Suprapubic skin (tissue), 4 donors: ENCODE results near the gene SLC66A2. TPM values are rescaled to one million over a fixed set of nuclear protein-coding genes. Genes with fewer than 3 reads are reported as not detected.

Experiments used
- DNase-seq, 2 donors: peaks; one replicate each; pipeline ENCODE4 v3.0.0-alpha.2; 2019; ENCODE audit warnings: low spot score in 2 of 2
- H3K27ac ChIP-seq: fragments of 200-600 bp; sonication (generic); one replicate; pipeline ENCODE4 v1.5.1; 2019
- H3K27me3 ChIP-seq: fragments of 200-600 bp; sonication (generic); one replicate; pipeline ENCODE4 v1.5.1; 2019
- H3K36me3 ChIP-seq: fragments of 200-600 bp; sonication (generic); one replicate; pipeline ENCODE4 v1.5.1; 2019
- H3K4me1 ChIP-seq: fragments of 200-600 bp; sonication (generic); one replicate; pipeline ENCODE4 v1.5.1; 2019
- H3K4me3 ChIP-seq: fragments of 200-600 bp; sonication (generic); one replicate; pipeline ENCODE4 v1.5.1; 2019; ENCODE audit warnings: mild to moderate bottlenecking
- H3K9me3 ChIP-seq: fragments of 200-600 bp; sonication (generic); one replicate; pipeline ENCODE4 v1.5.1; 2019
- EP300 ChIP-seq: sonication (generic); formaldehyde crosslinking; IDR thresholded peaks from one replicate; pipeline ENCODE4 v1.6.1; 2017; ENCODE audit warnings: antibody characterized with exemption
- POLR2A ChIP-seq, 2 donors: fragments of 450-650 bp; IDR thresholded peaks; one replicate each; pipeline ENCODE4 v1.6.1; 2017; ENCODE audit warnings: antibody characterized with exemption in 2 of 2, mild to moderate bottlenecking in 2 of 2, moderate library complexity in 2 of 2
- POLR2AphosphoS5 ChIP-seq, 3 donors: sonication (generic); formaldehyde crosslinking; IDR thresholded peaks; one replicate each; pipeline ENCODE4 v1.6.1; 2017; ENCODE audit warnings: antibody characterized with exemption in 3 of 3
- WGBS: methylation state at CpG from one replicate; pipeline ENCODE4 v1.1.5; 2018; 5-methylcytosine and 5-hydroxymethylcytosine counted together
- total RNA-seq, 4 donors: library from RNA; depleted of rRNA; stranded (reverse); fragments of >200 nt; gene quantifications; one replicate each; pipeline ENCODE4 v1.1.0, GENCODE V29; 2016
- TF ChIP-seq, protein P1 (sequence below), 2 donors: fragments of 200-600 bp in 1 of 2; fragments of 450-650 bp in 1 of 2; sonication (generic) in 1 of 2; IDR thresholded peaks; one replicate each; pipeline ENCODE4 v1.5.1; 2016 to 2019; ENCODE audit warnings: antibody characterized with exemption in 2 of 2, mild to moderate bottlenecking in 1 of 2, moderate library complexity in 1 of 2

The SLC66A2 gene
- total RNA-seq, 4 donors from 2014 or later, result 53.4 to 84.7 (median 79.3) TPM

DNA sequence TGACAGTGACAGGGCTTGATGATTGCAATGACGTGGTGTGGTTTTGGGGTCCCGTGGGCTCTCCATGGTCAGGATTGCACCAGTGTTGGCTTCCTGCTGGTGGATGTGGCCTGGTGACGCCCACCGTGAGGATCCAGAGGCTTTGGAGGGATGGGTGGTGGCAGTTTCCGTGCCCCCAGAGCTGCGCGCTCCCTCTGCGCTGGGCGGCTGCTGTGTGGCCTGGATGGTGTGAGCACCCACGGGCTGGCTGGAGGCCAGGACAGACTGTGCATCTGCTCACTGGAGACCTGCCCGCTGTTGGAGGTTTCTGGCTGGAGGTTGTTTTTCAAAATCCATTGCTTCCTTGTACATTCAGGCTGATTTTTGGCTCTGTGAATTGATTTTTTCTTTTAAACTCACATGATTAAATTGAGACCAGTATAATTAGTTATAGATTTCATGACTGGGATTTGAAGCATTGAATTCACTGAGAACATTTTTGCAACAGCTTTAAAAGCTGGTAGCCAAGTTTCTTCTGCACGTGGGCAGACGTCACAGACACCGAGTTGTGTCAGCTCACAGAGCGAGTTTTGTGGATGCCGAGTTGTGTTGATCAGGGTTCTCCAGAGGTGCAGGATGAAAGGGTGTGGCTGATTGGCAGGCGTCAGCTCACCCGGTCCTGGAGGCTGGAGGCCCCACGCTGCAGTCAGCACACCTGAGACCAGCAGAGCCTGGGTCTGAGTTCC is 81.0 kb downstream of the SLC66A2 start:
- H3K36me3 ChIP-seq, result no peaks in the 10 kb centered on the region
- 68% methylated on average over 18 of the region's 19 CpGs for WGBS
- no peak overlapping the region for H3K4me3 ChIP-seq
- no peak overlapping the region for H3K27ac ChIP-seq
- TF ChIP-seq POLR2AphosphoS5 (IDR thresholded peaks at IDR 0.05) (no peak), EP300 (no peak), POLR2A (IDR thresholded peaks at IDR 0.05) (no peak)
- TF ChIP-seq, protein P1, sequence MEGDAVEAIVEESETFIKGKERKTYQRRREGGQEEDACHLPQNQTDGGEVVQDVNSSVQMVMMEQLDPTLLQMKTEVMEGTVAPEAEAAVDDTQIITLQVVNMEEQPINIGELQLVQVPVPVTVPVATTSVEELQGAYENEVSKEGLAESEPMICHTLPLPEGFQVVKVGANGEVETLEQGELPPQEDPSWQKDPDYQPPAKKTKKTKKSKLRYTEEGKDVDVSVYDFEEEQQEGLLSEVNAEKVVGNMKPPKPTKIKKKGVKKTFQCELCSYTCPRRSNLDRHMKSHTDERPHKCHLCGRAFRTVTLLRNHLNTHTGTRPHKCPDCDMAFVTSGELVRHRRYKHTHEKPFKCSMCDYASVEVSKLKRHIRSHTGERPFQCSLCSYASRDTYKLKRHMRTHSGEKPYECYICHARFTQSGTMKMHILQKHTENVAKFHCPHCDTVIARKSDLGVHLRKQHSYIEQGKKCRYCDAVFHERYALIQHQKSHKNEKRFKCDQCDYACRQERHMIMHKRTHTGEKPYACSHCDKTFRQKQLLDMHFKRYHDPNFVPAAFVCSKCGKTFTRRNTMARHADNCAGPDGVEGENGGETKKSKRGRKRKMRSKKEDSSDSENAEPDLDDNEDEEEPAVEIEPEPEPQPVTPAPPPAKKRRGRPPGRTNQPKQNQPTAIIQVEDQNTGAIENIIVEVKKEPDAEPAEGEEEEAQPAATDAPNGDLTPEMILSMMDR (IDR thresholded peaks at IDR 0.05), result no peak
- H3K4me1 ChIP-seq, result no peaks in the 10 kb centered on the region
- H3K27me3 ChIP-seq, result peaks cover 40% of the 10 kb centered on the region
- H3K9me3 ChIP-seq, result no peaks in the 10 kb centered on the region
- peak in 1 of 2 donors; percentile 47 for DNase-seq

- Histone ChIP-seq H3K4me1 (no peaks in the 10 kb centered on the region), H3K4me3 (no peak overlapping the region), H3K27me3 (peaks cover 36% of the 10 kb centered on the region), H3K9me3 (no peaks in the 10 kb centered on the region), H3K27ac (no peak overlapping the region), H3K36me3 (no peaks in the 10 kb centered on the region)
- peak; percentile 43 to 53 for DNase-seq
- 93% methylated on average over 28 of the region's 32 CpGs for WGBS
- TF ChIP-seq POLR2AphosphoS5 (IDR thresholded peaks at IDR 0.05) (no peak), EP300 (no peak), POLR2A (IDR thresholded peaks at IDR 0.05) (no peak)
- TF ChIP-seq, protein P1 (IDR thresholded peaks at IDR 0.05), result no peak
These were observed 81.7 kb downstream of the SLC66A2 start for GRCh38 chr18:79869591-79870300.

- Histone ChIP-seq H3K4me3 (no peak overlapping the region), H3K36me3 (no peaks in the 10 kb centered on the region), H3K4me1 (no peaks in the 10 kb centered on the region), H3K27me3 (peaks cover 34% of the 10 kb centered on the region), H3K27ac (no peak overlapping the region), H3K9me3 (no peaks in the 10 kb centered on the region)
- peak; percentile 38 to 69 for DNase-seq
- WGBS, result 88% methylated on average over 21 of the region's 32 CpGs
- TF ChIP-seq POLR2AphosphoS5 (IDR thresholded peaks at IDR 0.05) (no peak), POLR2A (IDR thresholded peaks at IDR 0.05) (no peak), EP300 (no peak)
- TF ChIP-seq, protein P1 (IDR thresholded peaks at IDR 0.05), result no peak
These were observed 82.5 kb downstream of the SLC66A2 start for GRCh38 chr18:79868811-79869541.

DNA sequence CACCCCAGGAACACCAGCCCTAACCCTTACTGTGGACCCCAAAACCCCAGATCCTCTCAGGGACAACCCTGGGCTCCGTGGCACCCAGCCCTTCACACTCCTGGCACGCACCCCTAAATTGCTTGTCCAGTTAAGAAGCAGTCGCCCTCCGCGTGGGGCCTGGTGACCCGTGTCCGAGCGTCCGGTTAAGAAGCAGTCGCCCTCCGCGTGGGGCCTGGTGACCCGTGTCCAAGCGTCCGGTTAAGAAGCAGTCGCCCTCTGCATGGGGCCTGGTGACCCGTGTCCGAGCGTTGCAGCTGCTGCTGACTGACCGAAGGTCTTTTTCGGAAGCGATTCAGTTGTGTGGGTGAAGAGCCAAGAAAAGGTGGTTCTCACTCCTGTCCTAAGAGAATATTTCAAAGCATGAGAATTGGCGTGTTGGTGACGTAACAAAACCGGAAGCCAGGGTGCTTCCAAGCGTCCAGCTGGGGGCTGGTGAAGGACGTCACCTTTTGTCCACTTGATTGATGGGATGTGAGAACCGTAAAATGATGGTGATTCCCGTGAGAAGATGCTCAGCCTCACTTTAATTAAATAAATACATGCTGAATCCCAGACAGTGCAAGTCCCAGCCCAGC is 83.2 kb downstream of the SLC66A2 start:
- Histone ChIP-seq H3K4me3 (no peak overlapping the region), H3K27me3 (peaks cover 33% of the 10 kb centered on the region), H3K9me3 (no peaks in the 10 kb centered on the region), H3K27ac (no peak overlapping the region), H3K4me1 (no peaks in the 10 kb centered on the region), H3K36me3 (no peaks in the 10 kb centered on the region)
- TF ChIP-seq EP300, result no peak
- TF ChIP-seq POLR2AphosphoS5 (IDR thresholded peaks at IDR 0.05), result no peak
- TF ChIP-seq, protein P1 (IDR thresholded peaks at IDR 0.05), result no peak
- TF ChIP-seq POLR2A (IDR thresholded peaks at IDR 0.05), result no peak
- peak; percentile 49 to 78 for DNase-seq
- WGBS, result 91% methylated on average over 29 of the region's 29 CpGs
